Breast epithelium (tissue), 4 donors: ENCODE results near the gene HSPB6. TPM values are rescaled to one million over a fixed set of nuclear protein-coding genes. Genes with fewer than 3 reads are reported as not detected.

ENCODE experiments used
- DNase-seq, 2 donors: peaks; one replicate each; pipeline ENCODE4 v3.0.0-alpha.2; 2019; ENCODE audit warnings: low spot score in 2 of 2
- H3K27ac ChIP-seq, 2 donors: fragments of 200-600 bp; sonication (generic) in 1 of 2; one replicate each; pipeline ENCODE4 v1.5.1; 2016 to 2019; ENCODE audit warnings: mild to moderate bottlenecking in 1 of 2
- H3K27me3 ChIP-seq, 2 donors: fragments of 200-600 bp; sonication (generic) in 1 of 2; one replicate each; pipeline versions ENCODE4 v1.5.1 to v1.6.0; 2017 to 2019; ENCODE audit warnings: control low read depth in 1 of 2, mild to moderate bottlenecking in 1 of 2
- H3K36me3 ChIP-seq: fragments of 200-600 bp; one replicate; pipeline ENCODE4 v1.5.1; 2019
- H3K4me1 ChIP-seq, 2 donors: fragments of 200-600 bp; sonication (generic); one replicate each; pipeline ENCODE4 v1.5.1; 2016 to 2019; ENCODE audit warnings: control low read depth in 1 of 2
- H3K4me3 ChIP-seq, 3 donors: fragments of 200-600 bp; sonication (generic); 1 replicate in 2 of 3; 2 replicates in 1 of 3; pipeline ENCODE4 v1.5.1; 2016 to 2019; ENCODE audit warnings: mild to moderate bottlenecking in 3 of 3, moderate library complexity in 2 of 3
- H3K9me3 ChIP-seq, 2 donors: fragments of 200-600 bp; sonication (generic) in 1 of 2; one replicate each; pipeline ENCODE4 v1.5.1; 2016 to 2019; ENCODE audit warnings: control low read depth in 1 of 2
- POLR2A ChIP-seq: fragments of 450-650 bp; IDR thresholded peaks from one replicate; pipeline ENCODE4 v1.6.1; 2016; ENCODE audit warnings: antibody characterized with exemption, mild to moderate bottlenecking, moderate library complexity
- POLR2AphosphoS5 ChIP-seq, 3 donors: sonication (generic); formaldehyde crosslinking; IDR thresholded peaks; one replicate each; pipeline ENCODE4 v1.6.1; 2017; ENCODE audit warnings: antibody characterized with exemption in 3 of 3
- intact Hi-C: fragments of 100-400 bp; cut with DNase I; formaldehyde crosslinking; loops from one replicate; pipeline ENCODE4 v1.15.1; 2023; ENCODE audit warnings: low total_unique reads
- total RNA-seq, 3 donors: library from RNA; depleted of rRNA; stranded (reverse); fragments of >200 nt; gene quantifications; one replicate each; pipeline ENCODE4 v1.1.0, GENCODE V29; 2016
- TF ChIP-seq, protein P1 (sequence below), 3 donors: fragments of 450-650 bp; IDR thresholded peaks; one replicate each; pipeline ENCODE4 v1.5.1; 2016 to 2017; ENCODE audit warnings: antibody characterized with exemption in 3 of 3, mild to moderate bottlenecking in 3 of 3, moderate library complexity in 3 of 3

The HSPB6 gene
- total RNA-seq, 3 donors from 2014 or later = 31.0 to 144 (median 81.9) TPM

- DNase-seq = no peak
- no peak overlapping the region for H3K27ac ChIP-seq
- intact Hi-C loops = no loop called here
- H3K4me1 ChIP-seq = no peaks in the 10 kb centered on the region
- no peaks in the 10 kb centered on the region for H3K27me3 ChIP-seq
- H3K4me3 ChIP-seq = no peak overlapping the region
- H3K9me3 ChIP-seq = no peaks in the 10 kb centered on the region
- no peaks in the 10 kb centered on the region for H3K36me3 ChIP-seq
- TF ChIP-seq, protein P1, sequence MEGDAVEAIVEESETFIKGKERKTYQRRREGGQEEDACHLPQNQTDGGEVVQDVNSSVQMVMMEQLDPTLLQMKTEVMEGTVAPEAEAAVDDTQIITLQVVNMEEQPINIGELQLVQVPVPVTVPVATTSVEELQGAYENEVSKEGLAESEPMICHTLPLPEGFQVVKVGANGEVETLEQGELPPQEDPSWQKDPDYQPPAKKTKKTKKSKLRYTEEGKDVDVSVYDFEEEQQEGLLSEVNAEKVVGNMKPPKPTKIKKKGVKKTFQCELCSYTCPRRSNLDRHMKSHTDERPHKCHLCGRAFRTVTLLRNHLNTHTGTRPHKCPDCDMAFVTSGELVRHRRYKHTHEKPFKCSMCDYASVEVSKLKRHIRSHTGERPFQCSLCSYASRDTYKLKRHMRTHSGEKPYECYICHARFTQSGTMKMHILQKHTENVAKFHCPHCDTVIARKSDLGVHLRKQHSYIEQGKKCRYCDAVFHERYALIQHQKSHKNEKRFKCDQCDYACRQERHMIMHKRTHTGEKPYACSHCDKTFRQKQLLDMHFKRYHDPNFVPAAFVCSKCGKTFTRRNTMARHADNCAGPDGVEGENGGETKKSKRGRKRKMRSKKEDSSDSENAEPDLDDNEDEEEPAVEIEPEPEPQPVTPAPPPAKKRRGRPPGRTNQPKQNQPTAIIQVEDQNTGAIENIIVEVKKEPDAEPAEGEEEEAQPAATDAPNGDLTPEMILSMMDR (IDR thresholded peaks at IDR 0.05) = no peak
- no peak for TF ChIP-seq POLR2A
- no peak for TF ChIP-seq POLR2AphosphoS5 (IDR thresholded peaks at IDR 0.05)
Measured at GRCh38 chr19:35780717-35781116, 23.9 kb upstream of the HSPB6 start.

DNA sequence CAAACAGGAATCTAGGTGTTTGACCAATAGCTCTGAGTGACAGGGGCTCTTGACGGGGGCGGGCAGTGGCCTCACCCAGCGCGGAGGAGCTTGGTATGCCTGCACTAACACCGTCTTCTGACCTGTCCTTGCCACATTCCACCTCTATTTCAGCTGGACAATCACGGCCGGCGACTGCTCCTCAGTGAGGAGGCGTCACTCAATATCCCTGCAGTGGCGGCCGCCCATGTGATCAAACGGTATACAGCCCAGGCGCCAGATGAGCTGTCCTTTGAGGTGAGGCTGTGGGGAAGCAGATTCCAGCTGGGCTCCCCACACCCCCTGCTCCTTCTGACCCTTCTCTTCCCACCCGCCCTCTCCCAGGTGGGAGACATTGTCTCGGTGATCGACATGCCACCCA lies 23.2 kb upstream of the HSPB6 start:
- no peak for DNase-seq
- Histone ChIP-seq H3K27ac (no peak overlapping the region), H3K4me3 (no peak overlapping the region), H3K27me3 (no peaks in the 10 kb centered on the region), H3K4me1 (no peaks in the 10 kb centered on the region), H3K36me3 (no peaks in the 10 kb centered on the region), H3K9me3 (no peaks in the 10 kb centered on the region)
- intact Hi-C loops = no loop called here
- TF ChIP-seq POLR2A = no peak
- TF ChIP-seq, protein P1 (IDR thresholded peaks at IDR 0.05) = no peak
- no peak for TF ChIP-seq POLR2AphosphoS5 (IDR thresholded peaks at IDR 0.05)

DNA sequence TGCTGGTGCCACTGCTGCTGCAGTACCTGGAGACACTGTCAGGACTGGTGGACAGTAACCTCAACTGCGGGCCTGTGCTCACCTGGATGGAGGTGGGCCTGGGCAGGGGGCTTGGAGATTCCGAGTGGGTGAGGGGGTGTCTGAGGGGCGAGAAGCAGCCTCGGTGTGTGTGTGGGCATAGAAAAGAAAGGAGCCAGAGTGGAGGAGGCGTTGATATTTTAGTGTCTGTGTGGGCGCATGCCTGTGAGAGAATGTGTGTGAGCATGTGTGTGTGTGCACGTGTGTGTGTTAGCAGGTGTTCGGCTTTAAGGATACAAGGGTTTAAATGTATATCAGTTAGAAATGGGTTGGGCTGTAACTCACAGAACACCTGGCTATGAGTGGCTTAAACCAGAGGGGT lies 22.2 kb upstream of the HSPB6 start:
- Histone ChIP-seq H3K27ac (no peak overlapping the region), H3K27me3 (no peaks in the 10 kb centered on the region), H3K4me3 (no peak overlapping the region), H3K9me3 (no peaks in the 10 kb centered on the region), H3K4me1 (peaks cover 0 to 4% of the 10 kb centered on the region in 2 donors), H3K36me3 (no peaks in the 10 kb centered on the region)
- no peak for TF ChIP-seq POLR2AphosphoS5 (IDR thresholded peaks at IDR 0.05)
- TF ChIP-seq, protein P1 (IDR thresholded peaks at IDR 0.05) = no peak
- no peak for TF ChIP-seq POLR2A
- intact Hi-C loops = no loop called here
- DNase-seq = no peak

- TF ChIP-seq, protein P1 (IDR thresholded peaks at IDR 0.05) = no peak
- TF ChIP-seq POLR2AphosphoS5 (IDR thresholded peaks at IDR 0.05) (no peak), POLR2A (no peak)
Measured at GRCh38 chr19:35777961-35778360, 21.1 kb upstream of the HSPB6 start.

DNA sequence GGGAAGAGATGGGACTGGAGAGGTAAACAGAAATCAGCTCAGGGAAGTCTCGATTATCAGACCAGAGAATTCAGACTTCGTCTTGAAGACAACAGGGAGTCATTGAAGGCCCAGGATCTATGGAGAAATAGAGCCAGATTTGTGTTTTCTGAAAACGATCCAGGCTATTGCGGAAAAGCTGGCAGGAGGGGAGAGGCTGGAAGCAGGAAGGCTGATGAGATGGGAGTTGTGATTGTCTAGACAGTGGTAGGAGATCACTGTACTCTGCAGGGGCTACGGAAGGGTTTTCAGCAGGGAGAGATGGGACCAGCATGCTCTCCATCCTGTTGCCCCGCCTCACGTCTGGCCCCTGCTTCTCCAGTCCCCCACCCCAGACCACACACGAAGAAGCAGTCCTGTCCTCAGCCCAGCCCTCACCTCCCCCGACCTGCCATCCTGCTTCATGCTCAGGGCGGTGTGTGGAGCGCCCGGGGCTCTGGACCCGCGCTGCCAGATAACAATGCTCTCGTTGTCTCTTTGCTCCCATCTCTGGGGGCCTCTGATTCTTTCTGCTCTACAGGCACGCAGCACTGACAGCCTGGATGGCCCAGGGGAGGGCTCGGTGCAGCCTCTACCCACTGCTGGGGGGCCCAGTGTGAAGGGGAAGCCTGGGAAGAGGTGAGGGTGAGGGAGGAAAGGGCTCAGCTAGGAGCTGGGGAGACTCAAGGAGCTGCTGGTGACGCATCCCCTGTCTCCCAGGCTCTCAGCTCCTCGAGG lies 20.4 kb upstream of the HSPB6 start:
- Histone ChIP-seq H3K27ac (no peak overlapping the region), H3K4me3 (no peak overlapping the region), H3K9me3 (no peaks in the 10 kb centered on the region), H3K4me1 (peaks cover 0 to 4% of the 10 kb centered on the region in 2 donors), H3K36me3 (no peaks in the 10 kb centered on the region), H3K27me3 (no peaks in the 10 kb centered on the region)
- intact Hi-C loops = no loop called here
- TF ChIP-seq POLR2A = no peak
- DNase-seq = no peak

More at GRCh38 chr19:35777961-35778360, 21.1 kb upstream of the HSPB6 start:
- H3K27ac ChIP-seq = no peak overlapping the region
- intact Hi-C loops = no loop called here
- H3K4me1 ChIP-seq = peaks cover 0 to 4% of the 10 kb centered on the region in 2 donors
- H3K36me3 ChIP-seq = no peaks in the 10 kb centered on the region
- no peak overlapping the region for H3K4me3 ChIP-seq
- no peaks in the 10 kb centered on the region for H3K9me3 ChIP-seq
- H3K27me3 ChIP-seq = no peaks in the 10 kb centered on the region
- no peak for DNase-seq
